Spinal cord (tissue), 10 donors: ENCODE results near the gene GALNT11. TPM values are rescaled to one million over a fixed set of nuclear protein-coding genes. Genes with fewer than 3 reads are reported as not detected.
"Not testable (repeated sequence)": the region's sequence is repeated elsewhere in the genome, so short reads cannot be mapped to it uniquely, and the experiment has no call there.

Experiments
- DNase-seq, 6 donors: peaks; one replicate each; pipeline versions ENCODE4 v3.0.0 to v3.0.0-alpha.2; 2013 to 2015; ENCODE audit warnings: low spot score in 6 of 6, low read depth in 4 of 6
- H3K27ac ChIP-seq: one replicate; pipeline ENCODE4 v1.5.1; 2013; ENCODE audit warnings: low read depth, low read length, control low read depth
- H3K27me3 ChIP-seq: one replicate; pipeline ENCODE4 v1.6.1; 2013; ENCODE audit warnings: low read length; ENCODE audit not compliant: control insufficient read depth, insufficient read depth
- H3K36me3 ChIP-seq: one replicate; pipeline ENCODE4 v1.6.1; 2013; ENCODE audit warnings: low read length; ENCODE audit not compliant: control insufficient read depth, insufficient read depth
- H3K4me1 ChIP-seq: one replicate; pipeline ENCODE4 v1.6.1; 2013; ENCODE audit warnings: low read length; ENCODE audit not compliant: control insufficient read depth, insufficient read depth
- H3K4me3 ChIP-seq: one replicate; pipeline ENCODE4 v1.5.1; 2013; ENCODE audit warnings: low read depth, low read length, control low read depth
- H3K9me3 ChIP-seq: one replicate; pipeline ENCODE4 v1.6.1; 2013; ENCODE audit warnings: low read length; ENCODE audit not compliant: control insufficient read depth, insufficient read depth
- whole genome bisulfite sequencing: methylation state at CpG from one replicate; pipeline ENCODE4 v1.1.5; 2013; ENCODE audit warnings: missing lambda C conversion rate; ENCODE audit not compliant: insufficient coverage; 5-methylcytosine and 5-hydroxymethylcytosine counted together
- polyA plus RNA-seq, 2 donors: library from polyadenylated mRNA; unstranded; fragments of 120-200 nt; gene quantifications; one replicate each; pipeline ENCODE4 v1.2.1, GENCODE V29; 2013; ENCODE audit not compliant: insufficient read length in 2 of 2
- total RNA-seq, 2 donors: library from RNA; depleted of rRNA in 1 of 2; stranded (reverse); fragments of 120-200 nt in 1 of 2; fragments of >200 nt in 1 of 2; gene quantifications; one replicate each; pipeline versions ENCODE4 v1.2.3 to v1.2.4, GENCODE V29; 2013 to 2014
- donor health status: healthy.

GALNT11 gene
- total and polyA plus RNA-seq, 4 donors, result 61.5 to 139 (median 68.8) TPM

- Histone ChIP-seq H3K4me3 (no peak overlapping the region), H3K9me3 (no peaks in the 10 kb centered on the region), H3K36me3 (no peaks in the 10 kb centered on the region), H3K4me1 (no peaks in the 10 kb centered on the region), H3K27me3 (no peaks in the 10 kb centered on the region), H3K27ac (no peak overlapping the region)
- no peak for DNase-seq
- WGBS, result 100% methylated on average over 2 of the region's 6 CpGs
Measured at GRCh38 chr7:151999424-152000090, 25.9 kb upstream of the GALNT11 start.

- Histone ChIP-seq H3K27me3 (no peaks in the 10 kb centered on the region), H3K4me3 (no peak overlapping the region), H3K27ac (no peak overlapping the region), H3K36me3 (no peaks in the 10 kb centered on the region), H3K4me1 (no peaks in the 10 kb centered on the region), H3K9me3 (peaks cover 1% of the 10 kb centered on the region)
- no peak for DNase-seq
- WGBS, result 100% methylated on average over 1 of the region's 1 CpG
Measured at GRCh38 chr7:152000191-152000590, 25.3 kb upstream of the GALNT11 start.

GRCh38 chr7:152006336-152006735 is 19.1 kb upstream of the GALNT11 start:
- H3K27me3 ChIP-seq, result no peaks in the 10 kb centered on the region
- peaks cover 1% of the 10 kb centered on the region for H3K9me3 ChIP-seq
- WGBS, result 90% methylated on average over 4 of the region's 6 CpGs

GRCh38 chr7:152011860-152012259 is 13.6 kb upstream of the GALNT11 start:
- Histone ChIP-seq H3K27ac (no peak overlapping the region), H3K27me3 (no peaks in the 10 kb centered on the region), H3K9me3 (no peaks in the 10 kb centered on the region), H3K4me3 (no peak overlapping the region), H3K36me3 (no peaks in the 10 kb centered on the region), H3K4me1 (no peaks in the 10 kb centered on the region)
- 22% methylated on average over 1 of the region's 3 CpGs for WGBS
- peak in 1 of 6 donors; percentile 9 for DNase-seq

More at GRCh38 chr7:152006336-152006735, 19.1 kb upstream of the GALNT11 start:
- Histone ChIP-seq H3K36me3 (no peaks in the 10 kb centered on the region), H3K27ac (no peak overlapping the region), H3K4me3 (no peak overlapping the region), H3K4me1 (no peaks in the 10 kb centered on the region)
- DNase-seq, result no peak

- no peak for DNase-seq
- H3K9me3 ChIP-seq, result no peaks in the 10 kb centered on the region
- WGBS, result no CpG with 5 or more reads among the region's 3 CpGs
- H3K27ac ChIP-seq, result no peak overlapping the region
- no peaks in the 10 kb centered on the region for H3K4me1 ChIP-seq
- H3K36me3 ChIP-seq, result no peaks in the 10 kb centered on the region
- H3K4me3 ChIP-seq, result no peak overlapping the region
- no peaks in the 10 kb centered on the region for H3K27me3 ChIP-seq
Measured at GRCh38 chr7:152013230-152013629, 12.2 kb upstream of the GALNT11 start.

- DNase-seq, result no peak
- Histone ChIP-seq H3K9me3 (no peaks in the 10 kb centered on the region), H3K4me3 (no peak overlapping the region), H3K27ac (no peak overlapping the region), H3K36me3 (no peaks in the 10 kb centered on the region), H3K4me1 (no peaks in the 10 kb centered on the region), H3K27me3 (no peaks in the 10 kb centered on the region)
- no CpG with 5 or more reads among the region's 4 CpGs for WGBS
Measured at GRCh38 chr7:152013974-152014373, 11.5 kb upstream of the GALNT11 start.

- WGBS, result 57% methylated on average over 3 of the region's 5 CpGs
- Histone ChIP-seq H3K27ac (no peak overlapping the region), H3K27me3 (no peaks in the 10 kb centered on the region), H3K4me1 (no peaks in the 10 kb centered on the region), H3K36me3 (no peaks in the 10 kb centered on the region), H3K9me3 (no peaks in the 10 kb centered on the region), H3K4me3 (no peak overlapping the region)
- DNase-seq, result no peak
Measured at GRCh38 chr7:152014722-152015121, 10.8 kb upstream of the GALNT11 start.

GRCh38 chr7:152015600-152015999 is 9.9 kb upstream of the GALNT11 start:
- Histone ChIP-seq H3K36me3 (no peaks in the 10 kb centered on the region), H3K4me1 (no peaks in the 10 kb centered on the region), H3K9me3 (no peaks in the 10 kb centered on the region), H3K4me3 (no peak overlapping the region), H3K27ac (no peak overlapping the region), H3K27me3 (no peaks in the 10 kb centered on the region)
- 91% methylated on average over 6 of the region's 7 CpGs for WGBS
- no peak for DNase-seq

- no peaks in the 10 kb centered on the region for H3K27me3 ChIP-seq
- no peaks in the 10 kb centered on the region for H3K9me3 ChIP-seq
- no peak for DNase-seq
- no peak overlapping the region for H3K27ac ChIP-seq
- H3K4me3 ChIP-seq, result no peak overlapping the region
- WGBS, result 100% methylated on average over 2 of the region's 3 CpGs
- no peaks in the 10 kb centered on the region for H3K4me1 ChIP-seq
- H3K36me3 ChIP-seq, result no peaks in the 10 kb centered on the region
Measured at GRCh38 chr7:152016947-152017346, 8.5 kb upstream of the GALNT11 start.

- H3K9me3 ChIP-seq, DNase-seq, H3K36me3 ChIP-seq, H3K4me3 ChIP-seq, H3K27me3 ChIP-seq, H3K27ac ChIP-seq, H3K4me1 ChIP-seq: not testable (repeated sequence)
- 100% methylated on average over 5 of the region's 6 CpGs for WGBS
Measured at GRCh38 chr7:152017683-152018082, 7.8 kb upstream of the GALNT11 start.
